HK-2 (cell line): ENCODE measurements around the gene COL27A1.

Experiments used
- DNase-seq: peaks from one replicate; pipeline ENCODE4 v3.0.0-alpha.2; 2018; ENCODE audit not compliant: unreplicated experiment

The COL27A1 gene

GRCh38 chr9:114272739-114273431 is 117.5 kb downstream of the COL27A1 start:
- DNase-seq, result no peak

DNA sequence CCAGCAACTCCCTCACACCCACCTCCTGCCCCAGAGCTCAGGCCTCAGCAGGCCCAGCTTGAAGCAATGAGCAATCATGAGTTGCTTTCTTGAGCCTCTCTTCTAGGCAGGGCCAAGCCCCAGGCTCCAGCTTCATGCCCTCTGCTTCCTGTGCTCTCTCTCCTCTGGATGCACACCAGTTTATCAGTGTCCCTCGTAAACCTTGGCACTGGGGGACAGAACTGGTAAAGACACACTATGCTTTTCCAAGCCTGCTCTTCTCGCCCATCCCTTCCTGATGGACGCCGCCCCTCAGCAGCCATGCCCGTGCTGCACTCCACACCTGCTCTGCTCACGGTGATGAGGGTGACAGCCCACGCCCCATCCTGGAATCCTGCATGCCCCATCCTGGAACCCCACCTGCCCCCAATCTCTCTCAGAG is 118.1 kb downstream of the COL27A1 start:
- DNase-seq, result no peak

DNA sequence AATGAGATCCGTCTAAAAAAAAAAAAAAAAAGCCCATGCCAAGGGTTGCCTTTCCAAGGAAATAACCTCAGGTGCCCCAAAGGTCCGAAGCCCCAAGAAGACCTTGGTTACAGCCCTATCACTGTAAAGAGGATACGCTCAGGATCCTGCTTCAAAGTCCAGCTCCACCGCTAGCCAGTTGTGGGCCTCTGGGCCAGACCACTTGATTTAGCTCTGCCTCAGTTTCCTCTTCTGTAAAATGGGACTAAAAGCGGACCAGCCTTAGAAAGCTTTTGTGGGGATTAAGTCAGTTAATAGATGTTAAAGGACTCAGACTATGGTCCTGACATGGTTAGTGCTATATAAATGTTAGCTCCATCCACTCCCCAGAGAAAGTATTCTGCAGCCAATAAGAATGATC is 118.9 kb downstream of the COL27A1 start:
- no peak for DNase-seq

DNA sequence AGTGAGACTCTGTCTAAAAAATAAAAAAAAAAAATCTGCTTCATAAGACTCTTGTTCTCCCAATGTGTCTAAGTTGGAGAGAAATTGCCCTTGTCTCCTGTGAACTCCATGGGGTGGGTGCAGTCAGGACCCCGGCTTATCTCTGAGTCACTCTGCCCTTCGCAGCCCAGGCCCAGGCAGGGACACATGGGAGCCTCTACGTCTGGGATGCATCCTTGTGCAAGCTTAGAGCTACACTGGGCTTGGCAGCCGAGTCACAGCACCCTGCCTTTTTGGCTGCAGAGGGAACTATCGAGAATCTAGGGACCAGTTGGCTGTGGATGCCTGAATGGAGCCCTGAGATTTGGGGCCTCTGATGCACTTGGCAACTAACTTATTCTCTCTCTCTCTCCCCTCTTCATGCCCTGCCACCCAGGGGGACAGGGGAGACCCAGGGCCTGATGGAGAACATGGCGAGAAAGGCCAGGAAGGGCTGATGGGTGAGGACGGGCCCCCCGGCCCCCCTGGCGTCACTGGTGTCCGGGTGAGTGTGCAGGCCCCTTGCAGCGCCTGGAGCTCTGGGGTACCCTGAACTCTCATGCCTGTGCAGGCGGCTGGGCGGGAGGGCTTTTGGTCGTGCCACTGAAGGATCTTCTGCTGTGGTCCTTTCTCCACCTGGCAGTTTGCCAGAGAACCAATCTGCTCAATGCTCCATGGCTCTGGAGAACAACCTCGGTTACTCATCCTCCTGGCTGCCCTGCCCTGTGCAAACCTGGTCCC is 120.1 kb downstream of the COL27A1 start:
- DNase-seq, result no peak

- DNase-seq, result peak; percentile 66
Measured at GRCh38 chr9:114276908-114277821, 121.8 kb downstream of the COL27A1 start.

DNA sequence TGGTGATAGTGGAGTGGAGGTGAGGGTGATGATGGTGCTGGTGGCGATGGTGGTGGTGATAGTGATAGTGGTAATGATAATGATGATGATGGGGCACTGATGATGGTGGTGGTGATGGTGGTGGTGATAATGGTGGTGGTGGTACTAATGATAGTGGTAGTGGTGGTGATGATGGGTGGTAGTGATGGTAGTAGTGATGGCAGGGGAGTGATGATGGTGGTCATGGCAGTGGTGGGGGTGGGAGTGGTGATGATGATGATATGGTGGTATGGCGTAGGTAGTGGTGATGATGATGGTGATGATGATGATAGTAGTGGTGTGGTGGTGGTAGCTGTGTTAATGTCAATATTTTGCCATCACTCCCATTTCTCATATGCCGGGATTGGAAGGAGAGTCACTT is 123.0 kb downstream of the COL27A1 start:
- DNase-seq, result no peak

DNA sequence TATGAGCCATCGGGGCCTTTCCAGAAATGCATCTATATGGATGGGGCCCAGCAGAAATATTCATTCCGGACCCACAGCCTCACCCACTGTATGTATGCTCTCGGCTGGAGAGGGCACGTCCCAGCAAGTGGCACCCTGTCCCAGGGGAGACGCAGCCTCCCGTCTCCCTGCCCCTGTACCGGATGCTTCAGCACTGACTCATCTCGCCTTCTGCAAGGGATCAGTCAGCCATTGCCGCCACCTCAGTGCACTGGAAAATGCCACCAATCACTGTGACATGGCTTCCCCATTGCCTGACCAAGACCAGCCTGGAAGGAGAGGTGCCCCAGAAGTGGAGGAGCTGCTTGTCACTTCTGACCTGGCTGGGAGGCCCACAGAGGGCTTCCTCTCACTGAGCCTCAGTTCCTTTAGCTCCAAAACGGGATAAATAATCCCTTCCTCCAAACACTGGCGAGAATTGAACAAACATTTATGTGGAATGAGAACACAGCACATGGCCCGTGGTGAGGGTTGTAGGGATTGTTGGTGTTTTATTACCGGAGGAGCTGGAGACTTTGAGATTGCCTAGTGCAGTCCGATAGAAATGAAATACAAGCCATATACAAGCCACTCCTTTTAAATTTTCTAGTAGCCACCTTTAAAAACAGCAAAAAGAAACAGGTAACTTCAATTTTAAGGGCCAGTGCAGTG is 123.7 kb downstream of the COL27A1 start:
- peak; percentile 87 for DNase-seq

GRCh38 chr9:114279693-114280092 is 124.4 kb downstream of the COL27A1 start:
- DNase-seq, result no peak

DNA sequence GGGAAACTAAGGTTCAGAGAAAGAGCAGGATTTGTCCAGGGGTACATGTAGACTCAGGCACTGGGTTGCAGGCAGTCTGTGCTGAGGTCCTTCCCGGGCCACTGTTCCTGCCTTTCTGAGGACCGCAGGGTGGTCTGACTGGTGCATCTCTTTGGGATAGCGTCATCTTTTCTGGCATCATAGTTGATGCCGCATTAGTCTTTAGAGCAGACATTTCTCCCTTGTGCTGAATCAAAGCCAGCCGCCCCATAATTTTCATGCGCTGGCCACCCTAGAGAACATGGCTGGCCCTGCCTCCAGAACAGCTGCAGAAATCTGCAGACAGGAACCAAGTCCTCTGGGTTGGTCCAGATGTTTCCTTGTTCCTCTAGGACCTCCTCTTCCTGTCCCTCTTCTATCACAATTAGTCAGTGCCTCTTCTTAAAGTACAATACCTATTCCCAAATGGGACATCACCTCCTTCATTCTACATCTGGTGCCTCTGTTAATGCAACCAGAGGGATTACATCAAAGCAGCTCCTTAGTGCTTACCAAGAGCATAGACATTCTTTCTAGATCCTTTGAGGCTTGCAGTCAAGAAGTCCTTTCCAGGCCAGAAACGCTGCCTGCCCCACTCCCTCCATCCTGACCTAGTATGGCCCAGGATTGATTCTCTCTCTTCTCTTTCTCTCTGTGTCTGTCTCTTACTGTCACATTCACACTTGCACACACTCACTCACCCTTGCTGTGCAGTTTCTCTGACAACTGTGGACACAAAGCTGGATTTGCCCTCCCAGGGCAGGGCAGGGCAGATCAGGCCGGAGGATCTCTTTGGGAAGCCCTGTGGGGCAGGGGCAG is 125.5 kb downstream of the COL27A1 start:
- DNase-seq, result no peak

GRCh38 chr9:114281473-114282103 is 126.3 kb downstream of the COL27A1 start:
- DNase-seq, result no peak

DNA sequence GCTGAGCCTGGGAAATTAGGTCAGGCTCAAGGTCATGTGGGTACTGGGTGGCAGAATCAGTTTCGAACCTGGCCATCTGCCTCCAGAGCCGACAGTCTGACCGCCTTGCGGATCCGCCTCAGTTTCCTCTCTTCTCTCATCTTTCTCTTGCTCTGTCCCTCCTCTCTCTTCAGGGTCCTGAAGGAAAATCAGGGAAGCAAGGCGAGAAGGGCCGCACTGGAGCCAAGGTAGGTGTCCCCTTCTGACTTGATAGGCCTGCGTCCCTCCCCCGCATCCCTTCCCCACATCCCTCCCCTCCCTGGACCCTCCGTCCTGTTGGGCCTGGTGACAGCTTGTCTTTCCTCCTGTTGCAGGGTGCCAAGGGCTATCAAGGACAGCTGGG is 126.8 kb downstream of the COL27A1 start:
- no peak for DNase-seq

DNA sequence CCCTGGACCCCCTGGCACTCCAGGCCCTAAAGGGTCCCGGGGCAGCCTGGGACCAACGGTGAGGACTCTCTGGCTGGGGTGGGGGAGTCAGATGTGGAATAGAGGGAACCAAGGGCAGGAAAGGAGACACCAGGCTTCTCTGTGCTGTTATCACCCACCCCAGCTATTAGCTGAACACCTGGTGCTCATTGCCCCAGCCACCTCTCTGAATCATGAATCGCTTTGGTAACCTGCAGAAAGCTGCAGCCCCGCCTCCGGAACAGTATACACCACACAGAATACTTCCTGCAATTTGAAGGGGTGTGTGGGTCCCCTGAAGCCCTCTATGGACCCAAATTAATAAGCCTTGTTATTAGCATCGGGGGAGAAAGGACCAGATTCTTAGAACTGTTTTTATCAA is 127.2 kb downstream of the COL27A1 start:
- no peak for DNase-seq

DNA sequence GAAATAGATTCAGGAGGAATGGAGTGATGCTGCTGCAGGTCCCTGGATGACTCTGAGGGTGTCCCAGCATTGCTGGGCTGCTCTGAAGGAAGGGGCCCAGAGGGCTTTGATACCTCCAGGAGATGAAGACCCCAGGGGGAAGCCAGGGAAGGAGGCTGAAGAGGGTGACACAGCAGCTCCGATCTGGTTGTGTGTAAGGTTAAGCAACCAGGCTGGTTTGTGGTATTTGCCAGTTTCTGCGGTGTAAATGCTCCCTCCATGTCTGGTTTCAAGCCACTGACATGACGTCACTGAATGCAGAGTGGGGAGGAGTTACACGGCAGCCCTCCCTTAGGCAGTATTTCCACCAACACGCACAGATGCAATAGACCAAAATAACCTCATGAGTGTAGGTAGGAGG is 127.6 kb downstream of the COL27A1 start:
- DNase-seq, result no peak

DNA sequence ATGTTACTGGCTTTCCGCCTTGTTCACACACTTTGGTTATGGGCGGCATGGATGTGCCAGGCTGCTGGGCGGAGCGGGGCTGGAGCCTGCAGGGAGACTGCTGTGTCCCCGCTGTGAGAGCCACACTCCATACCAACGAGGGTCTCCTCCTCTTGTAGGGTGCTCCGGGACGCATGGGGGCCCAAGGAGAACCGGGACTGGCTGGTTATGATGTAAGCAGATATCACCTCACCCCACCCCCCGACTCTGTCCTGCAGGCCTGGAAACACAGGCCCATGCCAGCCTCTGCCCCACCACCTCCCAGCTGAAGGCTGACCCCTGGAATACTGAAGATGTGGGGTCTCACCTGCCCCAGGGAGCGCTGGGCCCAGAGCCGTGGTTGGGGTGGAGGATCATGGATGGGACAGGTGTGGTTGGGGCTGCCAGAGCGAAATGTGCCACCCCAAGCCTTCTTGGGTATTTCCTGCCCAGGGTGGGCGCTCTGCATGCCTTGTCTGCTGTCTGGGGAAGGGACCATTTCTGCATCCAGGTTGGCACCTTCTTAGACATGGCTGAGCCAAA is 128.3 kb downstream of the COL27A1 start:
- no peak for DNase-seq

- DNase-seq, result no peak
Measured at GRCh38 chr9:114284316-114285060, 129.2 kb downstream of the COL27A1 start.

- peak; percentile 92 for DNase-seq
Measured at GRCh38 chr9:114285166-114285867, 130.0 kb downstream of the COL27A1 start.

- no peak for DNase-seq
Measured at GRCh38 chr9:114286146-114286679, 130.9 kb downstream of the COL27A1 start.

GRCh38 chr9:114287001-114287762 is 131.8 kb downstream of the COL27A1 start:
- no peak for DNase-seq
